Endodermal cell (in vitro differentiated cells): ENCODE measurements around the gene TMEM258. TPM values are rescaled to one million over a fixed set of nuclear protein-coding genes. Genes with fewer than 3 reads are reported as not detected.

Experiments used
- DNase-seq: peaks from one replicate; pipeline ENCODE4 v3.0.0-alpha.2; 2017
- H3K27ac ChIP-seq: 2 replicates; pipeline ENCODE4 v1.5.1; 2013; ENCODE audit warnings: mild to moderate bottlenecking, low read depth, low read length, moderate library complexity
- H3K27me3 ChIP-seq: 2 replicates; pipeline ENCODE4 v1.6.1; 2013; ENCODE audit warnings: mild to moderate bottlenecking, low read length, moderate library complexity; ENCODE audit not compliant: insufficient read depth, control insufficient read depth, poor library complexity, severe bottlenecking
- H3K36me3 ChIP-seq: 2 replicates; pipeline ENCODE4 v1.7.0; 2013; ENCODE audit warnings: mild to moderate bottlenecking, low read length, moderate library complexity; ENCODE audit not compliant: control insufficient read depth, insufficient read depth
- H3K4me1 ChIP-seq: one replicate; pipeline ENCODE4 v1.7.0; 2013; ENCODE audit warnings: low read length; ENCODE audit not compliant: control insufficient read depth, insufficient read depth
- H3K4me3 ChIP-seq: 2 replicates; pipeline ENCODE4 v1.5.1; 2013; ENCODE audit warnings: mild to moderate bottlenecking, low read length, moderate library complexity
- H3K9ac ChIP-seq: 2 replicates; pipeline ENCODE4 v1.6.1; 2013; ENCODE audit warnings: mild to moderate bottlenecking, low read length, moderate library complexity; ENCODE audit not compliant: poor library complexity, severe bottlenecking; ENCODE audit errors: extremely low read depth
- H3K9me3 ChIP-seq: 2 replicates; pipeline ENCODE4 v1.6.1; 2013; ENCODE audit warnings: mild to moderate bottlenecking, low read length, moderate library complexity; ENCODE audit not compliant: control insufficient read depth
- H3K27ac Mint-ChIP-seq: 2 replicates; pipeline ENCODE4 v1.8.0; 2020; ENCODE audit warnings: mixed read lengths
- H3K27me3 Mint-ChIP-seq: 2 replicates; pipeline ENCODE4 v1.8.0; 2021; ENCODE audit warnings: mild to moderate bottlenecking, mixed read lengths; ENCODE audit not compliant: insufficient read depth
- H3K36me3 Mint-ChIP-seq: 2 replicates; pipeline ENCODE4 v1.8.0; 2020; ENCODE audit warnings: low read depth, mixed read lengths
- H3K4me1 Mint-ChIP-seq: 2 replicates; pipeline ENCODE4 v1.8.0; 2020; ENCODE audit warnings: mixed read lengths
- H3K4me3 Mint-ChIP-seq: 2 replicates; pipeline ENCODE4 v1.8.0; 2020; ENCODE audit warnings: mild to moderate bottlenecking, moderate library complexity, mixed read lengths
- H3K9me3 Mint-ChIP-seq: 2 replicates; pipeline ENCODE4 v1.8.0; 2020; ENCODE audit warnings: mild to moderate bottlenecking, mixed read lengths
- WGBS, 2 experiments: methylation state at CpG; one replicate each; pipeline versions ENCODE4 v1.1.5 to v1.1.7; 2013; ENCODE audit warnings: missing lambda C conversion rate in 2 of 2, mixed read lengths in 1 of 2; ENCODE audit not compliant: insufficient coverage in 1 of 2, insufficient read length in 1 of 2; 5-methylcytosine and 5-hydroxymethylcytosine counted together
- total RNA-seq, 2 donors: library from RNA; stranded (reverse); fragmentation: NEBNext Ultra II Directional in 1 of 2; extraction: Animal tissue kit (Norgen Biotek cat#: 25700) in 1 of 2; gene quantifications; 2 replicates in 1 of 2; 3 replicates in 1 of 2; pipeline ENCODE4 v1.2.1, GENCODE V29; 2021
- TF ChIP-seq, protein P1 (sequence below): fragments of 200-600 bp; sonication (generic); conservative IDR thresholded peaks from 2 replicates; pipeline ENCODE4 v1.5.0; 2021; ENCODE audit warnings: antibody characterized with exemption, mild to moderate bottlenecking

Gene TMEM258
- total RNA-seq, 2 donors from 2014 or later: 174 to 180 TPM

DNA sequence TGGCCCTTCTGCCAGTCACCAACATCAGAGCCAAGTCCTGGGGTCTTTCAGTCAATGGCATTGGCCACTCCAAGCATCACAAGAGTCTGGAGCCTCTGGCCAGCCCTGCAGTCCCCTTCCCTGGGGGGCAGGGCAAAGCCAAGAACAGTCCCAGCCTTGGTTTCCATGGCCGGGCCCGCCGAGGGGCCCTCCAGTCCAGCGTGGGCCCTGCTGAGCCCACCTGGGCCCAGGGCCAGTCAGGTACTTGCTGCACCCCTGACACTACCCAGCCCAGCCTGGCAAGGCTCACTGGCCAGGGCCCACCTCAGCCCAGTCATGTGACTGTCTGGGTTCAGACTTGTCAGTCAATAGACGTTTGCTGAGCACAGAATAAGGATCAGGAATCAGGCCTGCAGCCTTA is 10.8 kb downstream of the TMEM258 start:
- Histone ChIP-seq H3K9me3 (no peaks in the 10 kb centered on the region), H3K27me3 (no peaks in the 10 kb centered on the region), H3K36me3 (peaks cover 35% of the 10 kb centered on the region), H3K4me3 (no peak overlapping the region), H3K27ac (no peak overlapping the region), H3K4me1 (no peaks in the 10 kb centered on the region), H3K9ac (no peak overlapping the region)
- 95 to 98% methylated on average over 3 to 5 of the region's 5 CpGs for WGBS, 2 experiments
- no peak overlapping the region for H3K27ac Mint-ChIP-seq
- H3K4me3 Mint-ChIP-seq: no peak overlapping the region
- TF ChIP-seq, protein P1, sequence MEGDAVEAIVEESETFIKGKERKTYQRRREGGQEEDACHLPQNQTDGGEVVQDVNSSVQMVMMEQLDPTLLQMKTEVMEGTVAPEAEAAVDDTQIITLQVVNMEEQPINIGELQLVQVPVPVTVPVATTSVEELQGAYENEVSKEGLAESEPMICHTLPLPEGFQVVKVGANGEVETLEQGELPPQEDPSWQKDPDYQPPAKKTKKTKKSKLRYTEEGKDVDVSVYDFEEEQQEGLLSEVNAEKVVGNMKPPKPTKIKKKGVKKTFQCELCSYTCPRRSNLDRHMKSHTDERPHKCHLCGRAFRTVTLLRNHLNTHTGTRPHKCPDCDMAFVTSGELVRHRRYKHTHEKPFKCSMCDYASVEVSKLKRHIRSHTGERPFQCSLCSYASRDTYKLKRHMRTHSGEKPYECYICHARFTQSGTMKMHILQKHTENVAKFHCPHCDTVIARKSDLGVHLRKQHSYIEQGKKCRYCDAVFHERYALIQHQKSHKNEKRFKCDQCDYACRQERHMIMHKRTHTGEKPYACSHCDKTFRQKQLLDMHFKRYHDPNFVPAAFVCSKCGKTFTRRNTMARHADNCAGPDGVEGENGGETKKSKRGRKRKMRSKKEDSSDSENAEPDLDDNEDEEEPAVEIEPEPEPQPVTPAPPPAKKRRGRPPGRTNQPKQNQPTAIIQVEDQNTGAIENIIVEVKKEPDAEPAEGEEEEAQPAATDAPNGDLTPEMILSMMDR: no peak
- no peak for DNase-seq
- no peaks in the 10 kb centered on the region for H3K9me3 Mint-ChIP-seq
- no peaks in the 10 kb centered on the region for H3K4me1 Mint-ChIP-seq
- peaks cover 45% of the 10 kb centered on the region for H3K36me3 Mint-ChIP-seq
- H3K27me3 Mint-ChIP-seq: no peaks in the 10 kb centered on the region

DNA sequence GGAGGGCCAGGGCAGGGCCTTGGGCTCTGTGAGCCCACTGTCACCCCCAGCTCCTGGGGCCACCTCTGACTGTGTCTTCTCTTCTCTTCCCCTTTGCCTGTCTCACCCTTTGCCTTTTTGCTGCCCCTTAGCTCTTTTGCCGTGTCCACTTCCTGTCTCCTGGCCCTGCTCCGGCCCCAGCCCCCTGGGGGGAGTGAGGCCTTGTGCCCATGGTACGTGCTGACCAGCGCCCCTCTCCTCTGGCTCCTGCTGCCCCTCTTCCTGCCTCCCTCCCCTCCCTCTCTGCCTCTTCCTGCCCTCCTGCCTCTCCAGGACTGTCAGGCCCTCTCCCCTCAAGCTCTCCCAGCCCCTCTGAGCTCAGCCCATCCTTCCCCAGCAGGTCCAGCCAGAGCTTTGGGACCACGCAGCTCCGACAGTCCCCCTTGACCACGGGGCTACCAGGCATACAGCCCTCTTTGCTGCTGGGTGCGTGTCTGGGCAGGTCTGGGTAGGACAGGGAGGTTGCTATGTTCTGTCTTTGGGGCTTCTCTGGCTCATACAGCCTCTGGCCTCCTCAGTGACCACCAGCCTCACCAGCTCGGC is 11.7 kb downstream of the TMEM258 start:
- H3K4me3 Mint-ChIP-seq: no peak overlapping the region
- no peaks in the 10 kb centered on the region for H3K4me1 Mint-ChIP-seq
- Histone ChIP-seq H3K27me3 (no peaks in the 10 kb centered on the region), H3K27ac (no peak overlapping the region), H3K9me3 (no peaks in the 10 kb centered on the region), H3K9ac (no peak overlapping the region), H3K4me3 (no peak overlapping the region), H3K4me1 (no peaks in the 10 kb centered on the region), H3K36me3 (peaks cover 26% of the 10 kb centered on the region)
- no peak for DNase-seq
- TF ChIP-seq, protein P1: no peak
- H3K9me3 Mint-ChIP-seq: no peaks in the 10 kb centered on the region
- no peak overlapping the region for H3K27ac Mint-ChIP-seq
- no peaks in the 10 kb centered on the region for H3K27me3 Mint-ChIP-seq
- WGBS, 2 experiments: 93 to 94% methylated on average over 6 to 9 of the region's 9 CpGs
- peaks cover 44% of the 10 kb centered on the region for H3K36me3 Mint-ChIP-seq

DNA sequence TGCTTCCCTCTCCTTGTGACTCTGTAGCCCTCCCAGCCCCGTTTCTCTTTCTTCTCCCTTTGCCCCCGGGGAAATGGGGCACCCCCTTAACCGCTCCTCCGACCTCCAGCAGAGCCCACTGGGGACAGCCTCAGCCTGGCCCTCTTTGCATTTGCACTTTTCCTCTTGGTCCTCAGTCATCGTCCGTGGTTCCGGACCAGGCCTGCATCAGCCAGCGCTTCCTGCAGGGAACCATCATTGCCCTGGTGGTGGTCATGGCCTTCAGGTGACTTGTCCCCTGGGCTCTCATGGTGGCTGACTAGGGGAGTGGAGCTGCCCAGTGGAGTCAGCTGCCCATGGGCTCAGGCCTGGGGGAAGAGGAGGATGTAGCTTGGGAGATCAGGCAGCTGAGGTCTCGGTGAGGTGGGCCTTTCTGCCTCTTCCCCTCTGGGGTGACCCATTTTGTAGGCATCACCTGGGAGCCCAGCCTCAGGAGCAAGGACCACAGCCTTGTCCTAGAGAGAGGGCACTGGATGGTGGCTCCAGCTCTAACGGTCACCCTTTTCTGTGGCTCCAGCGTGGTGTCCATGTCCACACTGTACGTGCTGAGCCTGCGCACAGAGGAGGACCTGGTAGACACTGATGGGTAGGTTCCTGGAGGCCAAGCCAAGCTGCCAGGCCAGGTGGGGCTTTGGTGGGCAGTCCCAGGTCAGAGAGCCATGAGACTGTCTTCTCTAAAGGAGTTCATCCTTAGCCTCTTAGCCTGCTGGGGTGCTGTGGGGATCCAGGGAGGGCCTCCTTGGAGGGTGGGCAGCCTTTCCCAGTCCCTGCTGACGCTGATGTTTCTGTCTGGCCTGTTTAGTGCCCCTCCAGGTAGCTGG is 12.5 kb downstream of the TMEM258 start:
- no peaks in the 10 kb centered on the region for H3K27me3 Mint-ChIP-seq
- no peaks in the 10 kb centered on the region for H3K9me3 Mint-ChIP-seq
- WGBS, 2 experiments: 89 to 92% methylated on average over 9 to 14 of the region's 14 CpGs
- no peak overlapping the region for H3K27ac Mint-ChIP-seq
- H3K36me3 ChIP-seq: peaks cover 20% of the 10 kb centered on the region
- no peaks in the 10 kb centered on the region for H3K9me3 ChIP-seq
- no peaks in the 10 kb centered on the region for H3K4me1 ChIP-seq
- no peak for DNase-seq
- no peak overlapping the region for H3K27ac ChIP-seq
- H3K27me3 ChIP-seq: no peaks in the 10 kb centered on the region
- H3K4me1 Mint-ChIP-seq: no peaks in the 10 kb centered on the region
- H3K36me3 Mint-ChIP-seq: peaks cover 40% of the 10 kb centered on the region
- H3K4me3 Mint-ChIP-seq: no peak overlapping the region
- TF ChIP-seq, protein P1: no peak
- no peak overlapping the region for H3K9ac ChIP-seq
- H3K4me3 ChIP-seq: no peak overlapping the region
